Measurements from ENCODE around the gene TNRC6B.
"Not testable (repeated sequence)": the region's sequence is repeated elsewhere in the genome, so short reads cannot be mapped to it uniquely, and the experiment has no call there.

Gene TNRC6B

GRCh38 chr22:40363059-40363458, 185.3 kb downstream of the TNRC6B start:
- Mint-ChIP-seq H3K36me3 (ENCODE audit: low read depth) (peaks cover 100% of the 10 kb centered on the region), H3K4me1 (ENCODE audit: low read depth) (peaks cover 7% of the 10 kb centered on the region), H3K27me3 (no peaks in the 10 kb centered on the region), H3K4me3 (no peak overlapping the region), H3K9me3 (no peaks in the 10 kb centered on the region), H3K27ac (peak overlapping the region; percentile 44)
- DNase-seq = no peak

GRCh38 chr22:40364431-40364830, 186.7 kb downstream of the TNRC6B start:
- peak overlapping the region; percentile 86 for H3K27ac Mint-ChIP-seq
- H3K36me3 Mint-ChIP-seq (ENCODE audit: low read depth) = peaks cover 99% of the 10 kb centered on the region
- no peak overlapping the region for H3K4me3 Mint-ChIP-seq

GRCh38 chr22:40366068-40366467, 188.3 kb downstream of the TNRC6B start:
- Mint-ChIP-seq H3K27ac (peak overlapping the region; percentile 86), H3K27me3 (no peaks in the 10 kb centered on the region), H3K36me3 (ENCODE audit: low read depth) (peaks cover 92% of the 10 kb centered on the region), H3K9me3 (no peaks in the 10 kb centered on the region), H3K4me1 (ENCODE audit: low read depth) (peaks cover 13% of the 10 kb centered on the region), H3K4me3 (no peak overlapping the region)
- no peak for DNase-seq

More at GRCh38 chr22:40364431-40364830, 186.7 kb downstream of the TNRC6B start:
- no peaks in the 10 kb centered on the region for H3K9me3 Mint-ChIP-seq
- DNase-seq = no peak
- H3K4me1 Mint-ChIP-seq (ENCODE audit: low read depth) = peaks cover 8% of the 10 kb centered on the region
- H3K27me3 Mint-ChIP-seq = no peaks in the 10 kb centered on the region

- no peaks in the 10 kb centered on the region for H3K27me3 Mint-ChIP-seq
- peak overlapping the region; percentile 17 for H3K27ac Mint-ChIP-seq
- DNase-seq = no peak
- no peak overlapping the region for H3K4me3 Mint-ChIP-seq
- peaks cover 86% of the 10 kb centered on the region for H3K36me3 Mint-ChIP-seq (ENCODE audit: low read depth)
- H3K9me3 Mint-ChIP-seq = no peaks in the 10 kb centered on the region
- peaks cover 20% of the 10 kb centered on the region for H3K4me1 Mint-ChIP-seq (ENCODE audit: low read depth)
Observed at GRCh38 chr22:40367342-40367741, 189.6 kb downstream of the TNRC6B start.

GRCh38 chr22:40368016-40368415, 190.3 kb downstream of the TNRC6B start:
- Mint-ChIP-seq H3K36me3 (ENCODE audit: low read depth) (peaks cover 86% of the 10 kb centered on the region), H3K27me3 (no peaks in the 10 kb centered on the region), H3K9me3 (no peaks in the 10 kb centered on the region), H3K4me1 (ENCODE audit: low read depth) (peaks cover 20% of the 10 kb centered on the region), H3K27ac (peak overlapping the region; percentile 56), H3K4me3 (no peak overlapping the region)
- no peak for DNase-seq

- no peaks in the 10 kb centered on the region for H3K9me3 Mint-ChIP-seq
- peaks cover 24% of the 10 kb centered on the region for H3K4me1 Mint-ChIP-seq (ENCODE audit: low read depth)
- no peak for DNase-seq
- H3K27me3 Mint-ChIP-seq = no peaks in the 10 kb centered on the region
- no peak overlapping the region for H3K4me3 Mint-ChIP-seq
- H3K36me3 Mint-ChIP-seq (ENCODE audit: low read depth) = peaks cover 84% of the 10 kb centered on the region
- peak overlapping the region; percentile 56 for H3K27ac Mint-ChIP-seq
Observed at GRCh38 chr22:40368836-40369235, 191.1 kb downstream of the TNRC6B start.

GRCh38 chr22:40374567-40374966, 196.8 kb downstream of the TNRC6B start:
- Mint-ChIP-seq H3K36me3 (ENCODE audit: low read depth) (peaks cover 42% of the 10 kb centered on the region), H3K27ac (no peak overlapping the region), H3K27me3 (no peaks in the 10 kb centered on the region), H3K9me3 (no peaks in the 10 kb centered on the region), H3K4me3 (no peak overlapping the region), H3K4me1 (ENCODE audit: low read depth) (peaks cover 38% of the 10 kb centered on the region)
- no peak for DNase-seq

- H3K4me3 Mint-ChIP-seq = no peak overlapping the region
- H3K36me3 Mint-ChIP-seq (ENCODE audit: low read depth) = peaks cover 34% of the 10 kb centered on the region
- no peak for DNase-seq
- no peaks in the 10 kb centered on the region for H3K27me3 Mint-ChIP-seq
- H3K9me3 Mint-ChIP-seq = no peaks in the 10 kb centered on the region
- H3K4me1 Mint-ChIP-seq (ENCODE audit: low read depth) = peaks cover 34% of the 10 kb centered on the region
- H3K27ac Mint-ChIP-seq = no peak overlapping the region
Observed at GRCh38 chr22:40376149-40376548, 198.4 kb downstream of the TNRC6B start.

- Mint-ChIP-seq H3K4me3 (no peak overlapping the region), H3K9me3 (no peaks in the 10 kb centered on the region), H3K36me3 (ENCODE audit: low read depth) (peaks cover 23% of the 10 kb centered on the region), H3K4me1 (ENCODE audit: low read depth) (peaks cover 32% of the 10 kb centered on the region), H3K27me3 (no peaks in the 10 kb centered on the region), H3K27ac (no peak overlapping the region)
- no peak for DNase-seq
Observed at GRCh38 chr22:40377931-40378330, 200.2 kb downstream of the TNRC6B start.

GRCh38 chr22:40378448-40378847, 200.7 kb downstream of the TNRC6B start:
- H3K27ac Mint-ChIP-seq, H3K27me3 Mint-ChIP-seq, H3K4me3 Mint-ChIP-seq, DNase-seq, H3K9me3 Mint-ChIP-seq: not testable (repeated sequence)
- Mint-ChIP-seq H3K4me1 (ENCODE audit: low read depth) (peaks cover 31% of the 10 kb centered on the region), H3K36me3 (ENCODE audit: low read depth) (peaks cover 18% of the 10 kb centered on the region)

GRCh38 chr22:40381461-40381860, 203.7 kb downstream of the TNRC6B start:
- DNase-seq = no peak
- Mint-ChIP-seq H3K4me3 (no peak overlapping the region), H3K27me3 (no peaks in the 10 kb centered on the region), H3K36me3 (ENCODE audit: low read depth) (peaks cover 1% of the 10 kb centered on the region), H3K27ac (no peak overlapping the region), H3K4me1 (ENCODE audit: low read depth) (peaks cover 41% of the 10 kb centered on the region), H3K9me3 (no peaks in the 10 kb centered on the region)

- DNase-seq = no peak
- Mint-ChIP-seq H3K9me3 (no peaks in the 10 kb centered on the region), H3K27ac (peak overlapping the region; percentile 67), H3K4me1 (ENCODE audit: low read depth) (peaks cover 61% of the 10 kb centered on the region), H3K4me3 (no peak overlapping the region), H3K36me3 (ENCODE audit: low read depth) (peaks cover 4% of the 10 kb centered on the region), H3K27me3 (no peaks in the 10 kb centered on the region)
Observed at GRCh38 chr22:40383905-40384304, 206.2 kb downstream of the TNRC6B start.

GRCh38 chr22:40385036-40385782, 207.5 kb downstream of the TNRC6B start:
- no peaks in the 10 kb centered on the region for H3K27me3 Mint-ChIP-seq
- H3K9me3 Mint-ChIP-seq = no peaks in the 10 kb centered on the region
- peak overlapping the region; percentile 91 for H3K27ac Mint-ChIP-seq
- H3K4me3 Mint-ChIP-seq = peak overlapping the region; percentile 71
- peaks cover 6% of the 10 kb centered on the region for H3K36me3 Mint-ChIP-seq (ENCODE audit: low read depth)
- peaks cover 58% of the 10 kb centered on the region for H3K4me1 Mint-ChIP-seq (ENCODE audit: low read depth)
- no peak for DNase-seq
